GM18511 (cell line): Measurements from ENCODE around the gene FAM111B.
"Not testable (repeated sequence)": the region's sequence is repeated elsewhere in the genome, so short reads cannot be mapped to it uniquely, and the experiment has no call there.

Source experiments
- ATAC-seq: cut with Tn5 transposase; IDR thresholded peaks from one replicate; pipeline ENCODE4 v1.9.1; 2021; ENCODE audit warnings: mild to moderate bottlenecking, moderate library complexity; ENCODE audit not compliant: unreplicated experiment

The FAM111B gene

GRCh38 chr11:59097113-59097708, 9.8 kb upstream of the FAM111B start:
- ATAC-seq = peak; percentile 46

- not testable (repeated sequence) for ATAC-seq
Measured at GRCh38 chr11:59097938-59098337, 9.1 kb upstream of the FAM111B start.

GRCh38 chr11:59102259-59102765, 4.7 kb upstream of the FAM111B start:
- peak; percentile 75 for ATAC-seq

GRCh38 chr11:59107721-59108120, 684 bp downstream of the FAM111B start:
- ATAC-seq = peak; percentile 31

GRCh38 chr11:59112494-59112893, 5.5 kb downstream of the FAM111B start:
- ATAC-seq = no peak

- ATAC-seq = no peak
Measured at GRCh38 chr11:59114344-59114743, 7.3 kb downstream of the FAM111B start.

GRCh38 chr11:59115553-59115952, 8.5 kb downstream of the FAM111B start:
- ATAC-seq = no peak

GRCh38 chr11:59117774-59118173, 10.7 kb downstream of the FAM111B start:
- no peak for ATAC-seq

- ATAC-seq = no peak
Measured at GRCh38 chr11:59119826-59120225, 12.8 kb downstream of the FAM111B start.

- ATAC-seq = peak; percentile 98
Measured at GRCh38 chr11:59135648-59136461, 28.8 kb downstream of the FAM111B start.

- ATAC-seq = not testable (repeated sequence)
Measured at GRCh38 chr11:59136551-59136950, 29.5 kb downstream of the FAM111B start.

GRCh38 chr11:59137190-59137589, 30.2 kb downstream of the FAM111B start:
- ATAC-seq = no peak

GRCh38 chr11:59138643-59139042, 31.6 kb downstream of the FAM111B start:
- no peak for ATAC-seq

- no peak for ATAC-seq
Measured at GRCh38 chr11:59141191-59141590, 34.2 kb downstream of the FAM111B start.

GRCh38 chr11:59141673-59142460, 34.8 kb downstream of the FAM111B start:
- ATAC-seq = peak; percentile 7

GRCh38 chr11:59142530-59143507, 35.8 kb downstream of the FAM111B start, which contains the start of gene FAM111A:
FAM111A (plus strand) TSS chr11:59142856; CDS start chr11:59148873, 6,017 bp downstream.
- peak; percentile 78 for ATAC-seq

GRCh38 chr11:59144096-59144495, 37.1 kb downstream of the FAM111B start:
- ATAC-seq = no peak

- peak; percentile 56 for ATAC-seq
Measured at GRCh38 chr11:59144579-59145345, 37.7 kb downstream of the FAM111B start.

- ATAC-seq = no peak
Measured at GRCh38 chr11:59145534-59145933, 38.5 kb downstream of the FAM111B start.
